Tibial artery (tissue), 4 donors: ENCODE data around the gene PWWP3B.

ENCODE experiments used
- DNase-seq, 2 donors: peaks; one replicate each; pipeline ENCODE4 v3.0.0-alpha.2; 2019
- H3K27ac ChIP-seq, 2 donors: fragments of 200-600 bp; sonication (generic) in 1 of 2; 1 replicate in 1 of 2; 2 replicates in 1 of 2; pipeline ENCODE4 v1.5.1; 2018 to 2019; ENCODE audit warnings: mild to moderate bottlenecking in 1 of 2
- H3K27me3 ChIP-seq, 2 donors: fragments of 200-600 bp; sonication (generic) in 1 of 2; one replicate each; pipeline versions ENCODE4 v1.5.1 to v1.6.0; 2016 to 2019
- H3K36me3 ChIP-seq, 3 donors: fragments of 200-600 bp; sonication (generic) in 2 of 3; one replicate each; pipeline ENCODE4 v1.5.1; 2016 to 2019; ENCODE audit warnings: mild to moderate bottlenecking in 2 of 3
- H3K4me1 ChIP-seq, 4 donors: fragments of 200-600 bp; sonication (generic) in 2 of 4; 1 replicate in 3 of 4; 2 replicates in 1 of 4; pipeline ENCODE4 v1.5.1; 2016 to 2019
- H3K4me3 ChIP-seq, 2 donors: fragments of 200-600 bp; sonication (generic) in 1 of 2; 1 replicate in 1 of 2; 2 replicates in 1 of 2; pipeline ENCODE4 v1.5.1; 2018 to 2019; ENCODE audit warnings: mild to moderate bottlenecking in 2 of 2
- H3K9me3 ChIP-seq, 3 donors: fragments of 200-600 bp; sonication (generic) in 1 of 3; one replicate each; pipeline ENCODE4 v1.5.1; 2016 to 2019
- intact Hi-C: fragments of 100-400 bp; cut with DNase I; formaldehyde crosslinking; loops from one replicate; pipeline ENCODE4 v1.15.0; 2023; ENCODE audit warnings: low total_unique reads
- TF ChIP-seq, protein P1 (sequence below), 2 experiments: fragments of 200-600 bp in 1 of 2; fragments of 450-650 bp in 1 of 2; IDR thresholded peaks; one replicate each; pipeline ENCODE4 v1.5.1; 2017 to 2019; ENCODE audit warnings: antibody characterized with exemption in 2 of 2, mild to moderate bottlenecking in 1 of 2, moderate library complexity in 1 of 2

Gene PWWP3B

GRCh38 chrX:106168107-106168506 is at the start of gene PWWP3B:
Gene PWWP3B, plus strand, starts transcription at chrX:106168305. Its CDS starts 37,128 bp downstream, at chrX:106205433.
- peak in 1 of 2 donors; percentile 21 for DNase-seq
- no peaks in the 10 kb centered on the region for H3K27me3 ChIP-seq
- intact Hi-C loops, result no loop called here
- H3K4me1 ChIP-seq, result no peaks in the 10 kb centered on the region
- TF ChIP-seq, protein P1, sequence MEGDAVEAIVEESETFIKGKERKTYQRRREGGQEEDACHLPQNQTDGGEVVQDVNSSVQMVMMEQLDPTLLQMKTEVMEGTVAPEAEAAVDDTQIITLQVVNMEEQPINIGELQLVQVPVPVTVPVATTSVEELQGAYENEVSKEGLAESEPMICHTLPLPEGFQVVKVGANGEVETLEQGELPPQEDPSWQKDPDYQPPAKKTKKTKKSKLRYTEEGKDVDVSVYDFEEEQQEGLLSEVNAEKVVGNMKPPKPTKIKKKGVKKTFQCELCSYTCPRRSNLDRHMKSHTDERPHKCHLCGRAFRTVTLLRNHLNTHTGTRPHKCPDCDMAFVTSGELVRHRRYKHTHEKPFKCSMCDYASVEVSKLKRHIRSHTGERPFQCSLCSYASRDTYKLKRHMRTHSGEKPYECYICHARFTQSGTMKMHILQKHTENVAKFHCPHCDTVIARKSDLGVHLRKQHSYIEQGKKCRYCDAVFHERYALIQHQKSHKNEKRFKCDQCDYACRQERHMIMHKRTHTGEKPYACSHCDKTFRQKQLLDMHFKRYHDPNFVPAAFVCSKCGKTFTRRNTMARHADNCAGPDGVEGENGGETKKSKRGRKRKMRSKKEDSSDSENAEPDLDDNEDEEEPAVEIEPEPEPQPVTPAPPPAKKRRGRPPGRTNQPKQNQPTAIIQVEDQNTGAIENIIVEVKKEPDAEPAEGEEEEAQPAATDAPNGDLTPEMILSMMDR (IDR thresholded peaks at IDR 0.05), result no peak
- no peak within 1 kb of the TSS for H3K4me3 ChIP-seq
- no peak within 1 kb of the TSS for H3K27ac ChIP-seq
- no peaks in the 10 kb centered on the region for H3K9me3 ChIP-seq
- no peaks in the 10 kb centered on the region for H3K36me3 ChIP-seq

GRCh38 chrX:106139048-106139447 is 29.1 kb upstream of the PWWP3B start:
- H3K4me3 ChIP-seq, result no peak overlapping the region

GRCh38 chrX:106144755-106145639 is 23.1 kb upstream of the PWWP3B start:
- Histone ChIP-seq H3K9me3 (no peaks in the 10 kb centered on the region), H3K27me3 (no peaks in the 10 kb centered on the region), H3K4me1 (no peaks in the 10 kb centered on the region), H3K27ac (no peak overlapping the region), H3K36me3 (no peaks in the 10 kb centered on the region), H3K4me3 (no peak overlapping the region)
- no peak for DNase-seq
- intact Hi-C loops, result no loop called here
- TF ChIP-seq, protein P1 (IDR thresholded peaks at IDR 0.05), result no peak

More at GRCh38 chrX:106139048-106139447, 29.1 kb upstream of the PWWP3B start:
- no peaks in the 10 kb centered on the region for H3K36me3 ChIP-seq
- H3K27me3 ChIP-seq, result no peaks in the 10 kb centered on the region
- H3K9me3 ChIP-seq, result no peaks in the 10 kb centered on the region
- TF ChIP-seq, protein P1 (IDR thresholded peaks at IDR 0.05), result no peak
- intact Hi-C loops, result no loop called here
- H3K4me1 ChIP-seq, result no peaks in the 10 kb centered on the region
- DNase-seq, result no peak
- no peak overlapping the region for H3K27ac ChIP-seq

- Histone ChIP-seq H3K27ac (no peak overlapping the region), H3K36me3 (no peaks in the 10 kb centered on the region), H3K4me3 (no peak overlapping the region), H3K4me1 (no peaks in the 10 kb centered on the region), H3K27me3 (no peaks in the 10 kb centered on the region), H3K9me3 (no peaks in the 10 kb centered on the region)
- intact Hi-C loops, result no loop called here
- no peak for DNase-seq
- TF ChIP-seq, protein P1 (IDR thresholded peaks at IDR 0.05), result no peak
Observed at GRCh38 chrX:106150701-106151100, 17.4 kb upstream of the PWWP3B start.

GRCh38 chrX:106159861-106160282 is 8.2 kb upstream of the PWWP3B start:
- H3K27ac ChIP-seq, result no peak overlapping the region
- intact Hi-C loops, result no loop called here
- H3K27me3 ChIP-seq, result no peaks in the 10 kb centered on the region
- no peaks in the 10 kb centered on the region for H3K36me3 ChIP-seq
- TF ChIP-seq, protein P1 (IDR thresholded peaks at IDR 0.05), result no peak
- no peak for DNase-seq
- H3K4me3 ChIP-seq, result no peak overlapping the region
- H3K4me1 ChIP-seq, result no peaks in the 10 kb centered on the region
- H3K9me3 ChIP-seq, result no peaks in the 10 kb centered on the region
